CD4-positive, alpha-beta T cell treated with Interleukin-17A for 4 hours (primary cell): ENCODE data around the gene CBLIF.
"Not testable (repeated sequence)": the region's sequence is repeated elsewhere in the genome, so short reads cannot be mapped to it uniquely, and the experiment has no call there.

Source experiments
- DNase-seq: peaks from one replicate; pipeline ENCODE4 v3.0.0-alpha.2; 2020; ENCODE audit warnings: mixed read lengths

CBLIF gene

DNA sequence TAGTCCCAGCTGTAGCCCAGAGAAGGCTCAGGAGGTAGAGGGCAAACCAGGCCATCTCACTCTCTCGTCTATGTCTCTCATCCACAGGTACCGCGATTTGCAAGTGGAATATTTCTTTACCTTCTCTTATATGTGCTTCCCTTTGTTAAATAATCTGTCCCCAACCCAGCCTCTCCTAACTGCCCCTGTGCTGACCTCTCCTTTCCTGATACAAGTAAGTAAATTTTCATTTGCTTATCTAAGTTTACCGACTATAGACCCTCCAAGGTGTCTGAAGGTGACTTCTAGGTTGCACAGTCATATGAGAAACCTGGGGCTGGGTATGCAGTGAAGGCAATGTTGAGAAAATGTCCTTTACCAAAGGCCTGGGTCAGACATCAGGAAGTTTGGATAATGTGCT is at the start of gene CBLIF:
Gene CBLIF (minus strand): TSS at position 101 of the 400 bp plus-strand sequence. CDS start 46 bp downstream, at position 55.
- no peak for DNase-seq

DNA sequence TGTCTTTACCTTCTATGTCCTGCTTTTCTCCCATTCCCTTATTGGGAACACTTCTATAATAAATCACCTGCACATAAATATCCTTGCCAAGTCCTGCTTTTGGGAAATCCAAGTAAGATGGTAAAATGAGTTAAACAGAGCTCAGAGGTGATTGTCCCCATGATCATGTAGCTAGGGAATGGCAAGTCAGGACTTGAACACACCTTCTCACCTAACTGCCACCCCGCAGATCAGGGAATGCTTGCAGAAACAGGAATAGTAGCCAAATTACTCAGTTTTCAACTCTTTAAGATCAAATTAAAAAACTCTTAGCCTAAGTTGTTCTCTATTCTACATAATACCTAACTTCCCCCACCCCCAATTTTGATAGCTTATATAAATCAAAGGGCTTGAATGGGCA is 49.3 kb upstream of the CBLIF start:
- no peak for DNase-seq

- no peak for DNase-seq
Measured at GRCh38 chr11:59891781-59892181, 46.5 kb upstream of the CBLIF start.

- DNase-seq, result not testable (repeated sequence)
Measured at GRCh38 chr11:59887156-59887555, 41.9 kb upstream of the CBLIF start.

- DNase-seq, result no peak
Measured at GRCh38 chr11:59883597-59883996, 38.3 kb upstream of the CBLIF start.

DNA sequence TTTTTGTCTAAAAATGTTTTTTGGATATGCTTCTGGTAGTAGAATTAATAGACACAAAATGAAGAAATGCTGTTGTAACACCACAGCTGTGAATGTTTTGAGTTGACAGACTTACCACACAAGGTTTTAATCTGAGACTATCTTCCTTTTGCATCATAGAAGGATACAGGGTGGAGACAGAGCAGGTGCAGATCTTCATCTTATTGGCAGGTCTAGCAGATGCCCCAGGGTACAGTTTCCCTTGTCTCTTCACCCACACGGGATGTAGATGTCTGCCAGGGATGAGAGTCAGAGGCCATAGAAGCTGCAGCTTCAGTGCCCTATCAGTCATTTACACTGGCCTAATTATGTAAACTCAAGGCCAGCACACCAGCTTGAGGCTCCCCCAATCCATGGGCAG is 34.3 kb upstream of the CBLIF start:
- DNase-seq, result no peak

- no peak for DNase-seq
Measured at GRCh38 chr11:59878575-59878974, 33.3 kb upstream of the CBLIF start, which contains the start of gene OOSP3. Gene OOSP3, plus strand, starts transcription at chr11:59878782. Its CDS starts 27 bp downstream, at chr11:59878809.

DNA sequence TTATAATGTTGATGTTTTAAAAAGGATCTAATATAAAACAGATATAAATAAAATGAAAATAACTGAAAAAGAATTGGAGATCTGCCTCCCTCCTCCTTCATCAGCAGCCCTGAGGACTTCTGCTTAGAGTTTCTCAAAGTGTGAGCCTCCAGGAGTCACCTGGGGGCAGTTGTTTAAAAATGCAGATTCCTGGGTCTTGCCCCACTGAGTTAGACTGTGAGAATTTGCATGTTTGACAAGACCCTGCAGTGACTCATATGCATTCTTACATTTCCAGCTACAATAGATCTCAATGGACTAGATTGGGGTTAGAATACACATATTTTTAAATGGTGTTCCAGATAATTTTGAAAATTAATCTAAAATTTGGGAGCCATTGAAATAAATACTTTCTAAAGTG is 32.5 kb upstream of the CBLIF start:
- no peak for DNase-seq

GRCh38 chr11:59877325-59877724 is 32.0 kb upstream of the CBLIF start:
- DNase-seq, result no peak

DNA sequence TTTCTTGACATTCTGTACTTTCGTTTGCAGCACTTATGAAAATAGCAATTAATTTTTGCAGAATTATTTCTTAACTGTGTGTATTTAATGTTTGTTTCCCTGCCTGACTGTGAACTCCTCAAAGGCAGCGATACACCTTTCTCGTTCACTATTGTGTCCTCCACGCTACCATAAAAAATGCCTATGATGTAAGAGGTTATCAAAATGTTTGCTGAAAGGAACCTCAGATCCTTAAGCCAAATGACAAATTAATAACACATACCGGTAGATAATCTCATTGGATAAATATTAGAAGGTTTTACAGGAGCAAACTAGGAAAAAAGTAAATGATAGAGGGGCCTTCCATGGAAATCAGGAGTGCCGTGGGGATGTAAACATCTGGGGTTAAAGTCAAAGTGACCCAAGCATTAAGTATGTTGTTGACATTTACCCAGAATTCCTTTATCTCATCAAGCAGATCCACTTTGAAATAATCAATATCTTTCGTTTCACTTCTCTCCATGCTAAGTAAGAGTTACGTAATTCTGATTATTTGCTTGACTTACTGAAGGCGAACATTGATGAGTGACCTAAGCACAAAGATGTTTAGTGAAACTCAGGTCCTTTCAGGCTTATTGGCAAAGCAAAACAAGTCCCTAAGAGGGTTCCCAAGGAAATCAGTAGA is 30.7 kb upstream of the CBLIF start:
- DNase-seq, result no peak

- no peak for DNase-seq
Measured at GRCh38 chr11:59872076-59872475, 26.8 kb upstream of the CBLIF start.

GRCh38 chr11:59867946-59868345 is 22.6 kb upstream of the CBLIF start:
- no peak for DNase-seq

DNA sequence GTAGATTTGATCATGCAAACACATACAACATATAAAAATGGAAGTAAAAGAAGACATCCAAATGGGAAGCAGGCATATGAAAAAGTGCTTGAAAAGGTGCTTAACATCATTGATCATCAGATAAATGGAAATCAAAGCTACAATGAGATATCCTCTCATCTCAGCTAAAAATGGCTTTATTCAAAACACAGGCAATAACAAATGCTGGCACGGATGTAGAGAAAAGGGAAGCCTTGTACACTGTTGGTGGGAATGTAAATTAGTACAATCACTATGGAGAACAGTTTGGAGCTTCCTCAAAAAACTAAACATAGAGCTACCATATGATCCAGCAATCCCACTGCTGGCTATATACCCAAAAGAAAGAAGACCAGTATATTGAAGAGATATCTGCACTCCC is 21.5 kb upstream of the CBLIF start:
- no peak for DNase-seq

DNA sequence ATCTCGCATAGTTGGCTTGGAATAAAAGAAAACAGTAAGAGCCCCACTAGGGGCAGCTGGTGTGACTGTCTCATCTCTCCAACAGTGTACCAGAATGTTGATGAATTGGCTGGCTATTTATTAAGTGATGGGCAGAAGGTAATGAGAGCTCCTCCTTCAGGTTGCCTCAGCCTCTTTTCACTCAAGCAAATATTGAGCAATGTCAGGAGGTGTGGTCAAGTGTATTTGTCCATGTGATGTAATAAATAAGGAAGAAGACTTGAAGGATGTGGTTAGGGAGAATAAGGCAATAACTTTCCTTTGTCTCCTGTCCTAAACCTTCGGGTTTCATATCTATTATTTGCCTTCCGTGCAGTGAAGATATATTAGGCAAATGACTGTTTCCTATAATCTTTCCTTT is 21.1 kb upstream of the CBLIF start, which contains the start of gene TCN1:
Gene TCN1 (minus strand): TSS at position 91 of the 400 bp plus-strand sequence. CDS start 17 bp downstream, at position 74.
- no peak for DNase-seq

GRCh38 chr11:59865031-59865430 is 19.7 kb upstream of the CBLIF start:
- no peak for DNase-seq

DNA sequence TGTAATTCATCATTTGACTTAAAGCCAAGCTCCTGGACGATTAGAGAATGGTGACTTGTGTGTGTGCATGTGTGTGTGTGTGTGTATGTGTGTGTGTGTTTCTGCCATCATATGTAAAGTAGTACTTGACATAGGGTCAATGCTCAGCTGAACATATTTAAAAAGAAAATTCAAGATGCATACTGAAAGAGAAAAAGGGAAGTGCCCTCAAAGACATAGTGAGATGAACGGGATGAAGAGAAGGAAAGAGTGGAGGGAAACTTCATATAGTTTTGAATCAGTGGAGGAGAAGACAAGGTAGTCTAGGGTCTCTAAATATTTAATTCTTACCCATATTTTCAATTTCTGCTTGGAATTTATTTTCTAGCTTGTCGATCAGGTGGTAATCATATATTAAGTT is 17.0 kb upstream of the CBLIF start:
- DNase-seq, result no peak

DNA sequence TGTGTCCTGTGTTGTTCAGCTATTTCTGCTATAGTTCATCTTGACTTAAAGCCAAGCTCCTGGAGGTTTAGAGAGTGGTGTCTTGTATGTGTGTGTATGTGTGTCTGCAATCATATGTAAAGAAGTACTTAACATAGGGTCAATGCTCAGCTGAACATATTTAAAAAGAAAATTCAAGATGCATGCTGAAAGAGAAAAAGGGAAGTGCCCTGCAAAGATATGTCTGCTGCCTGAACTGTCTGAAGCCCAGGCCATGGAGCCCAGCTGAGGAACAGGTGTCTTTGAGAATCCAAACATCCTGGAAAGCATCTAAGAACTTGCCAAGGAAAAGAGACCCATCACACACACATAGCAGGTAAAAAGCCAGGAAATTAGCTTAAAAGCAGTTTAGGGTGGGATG is 14.4 kb upstream of the CBLIF start:
- no peak for DNase-seq

GRCh38 chr11:59857439-59858434 is 12.4 kb upstream of the CBLIF start:
- DNase-seq, result peak; percentile 14

DNA sequence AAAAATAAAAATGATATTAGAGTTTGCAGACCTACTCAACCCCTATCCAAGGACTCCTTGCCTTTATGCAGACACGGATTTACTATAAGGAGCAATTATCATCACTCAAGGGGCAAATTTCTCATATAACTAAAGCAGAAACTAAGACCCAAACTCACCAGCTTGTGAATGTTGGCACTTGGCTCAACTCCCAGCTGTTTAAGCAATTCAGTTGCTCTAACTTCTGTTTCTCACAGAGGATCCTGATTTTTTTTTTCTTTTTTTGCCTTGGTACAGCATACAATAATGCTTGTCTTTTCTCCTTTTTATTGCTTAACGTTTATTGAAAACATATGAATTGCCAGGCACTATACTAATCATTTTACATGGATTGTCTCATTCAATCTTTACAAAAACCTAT is 9.6 kb upstream of the CBLIF start:
- no peak for DNase-seq

DNA sequence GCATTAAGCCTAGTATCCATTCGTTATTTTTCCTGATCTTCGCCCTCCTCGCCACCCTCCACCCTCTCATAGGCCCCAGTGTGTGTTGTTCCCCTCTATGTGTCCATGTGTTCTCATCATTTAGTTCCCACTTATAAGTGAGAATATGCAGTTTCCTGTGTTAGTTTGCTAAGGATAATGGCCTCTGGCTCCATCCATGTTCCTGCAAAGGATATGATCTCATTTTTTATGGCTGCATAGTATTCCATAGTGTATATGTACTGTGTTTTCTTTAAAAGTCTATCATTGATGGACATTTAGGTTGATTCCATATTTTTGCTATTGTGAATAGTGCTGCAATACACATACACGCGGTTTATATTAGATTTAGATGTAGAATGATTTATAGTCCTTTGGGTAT is 6.1 kb upstream of the CBLIF start:
- not testable (repeated sequence) for DNase-seq

DNA sequence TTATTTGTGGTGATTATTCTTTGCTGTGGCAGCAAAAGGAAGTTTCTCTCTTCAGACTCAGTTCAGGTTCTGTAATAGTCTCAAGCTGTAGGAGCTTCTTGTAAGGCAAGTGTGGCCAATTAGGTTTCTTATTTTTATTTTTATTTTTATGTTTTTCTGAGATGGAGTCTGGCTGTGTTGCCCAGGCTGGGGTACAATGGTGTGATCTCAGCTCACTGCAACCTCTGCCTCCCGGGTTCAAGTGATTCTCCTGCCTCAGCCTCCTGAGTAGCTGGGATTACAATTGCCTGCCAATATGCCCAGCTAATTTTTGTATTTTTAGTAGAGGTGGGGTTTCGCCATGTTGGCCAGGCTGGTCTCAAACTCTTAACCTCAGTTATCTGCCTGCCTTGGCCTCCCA is 4.3 kb upstream of the CBLIF start:
- DNase-seq, result not testable (repeated sequence)

GRCh38 chr11:59849129-59849528 is 3.8 kb upstream of the CBLIF start:
- no peak for DNase-seq

GRCh38 chr11:59848439-59848838 is 3.1 kb upstream of the CBLIF start:
- not testable (repeated sequence) for DNase-seq

GRCh38 chr11:59847626-59848025 is 2.3 kb upstream of the CBLIF start:
- no peak for DNase-seq
